GM21515 (cell line): ENCODE results near the gene AQP12B.

Experiments used
- ATAC-seq: cut with Tn5 transposase; IDR thresholded peaks from one replicate; pipeline ENCODE4 v1.9.1; 2021; ENCODE audit not compliant: unreplicated experiment

Gene AQP12B

GRCh38 chr2:240718896-240719490 is 36.3 kb upstream of the AQP12B start:
- no peak for ATAC-seq

DNA sequence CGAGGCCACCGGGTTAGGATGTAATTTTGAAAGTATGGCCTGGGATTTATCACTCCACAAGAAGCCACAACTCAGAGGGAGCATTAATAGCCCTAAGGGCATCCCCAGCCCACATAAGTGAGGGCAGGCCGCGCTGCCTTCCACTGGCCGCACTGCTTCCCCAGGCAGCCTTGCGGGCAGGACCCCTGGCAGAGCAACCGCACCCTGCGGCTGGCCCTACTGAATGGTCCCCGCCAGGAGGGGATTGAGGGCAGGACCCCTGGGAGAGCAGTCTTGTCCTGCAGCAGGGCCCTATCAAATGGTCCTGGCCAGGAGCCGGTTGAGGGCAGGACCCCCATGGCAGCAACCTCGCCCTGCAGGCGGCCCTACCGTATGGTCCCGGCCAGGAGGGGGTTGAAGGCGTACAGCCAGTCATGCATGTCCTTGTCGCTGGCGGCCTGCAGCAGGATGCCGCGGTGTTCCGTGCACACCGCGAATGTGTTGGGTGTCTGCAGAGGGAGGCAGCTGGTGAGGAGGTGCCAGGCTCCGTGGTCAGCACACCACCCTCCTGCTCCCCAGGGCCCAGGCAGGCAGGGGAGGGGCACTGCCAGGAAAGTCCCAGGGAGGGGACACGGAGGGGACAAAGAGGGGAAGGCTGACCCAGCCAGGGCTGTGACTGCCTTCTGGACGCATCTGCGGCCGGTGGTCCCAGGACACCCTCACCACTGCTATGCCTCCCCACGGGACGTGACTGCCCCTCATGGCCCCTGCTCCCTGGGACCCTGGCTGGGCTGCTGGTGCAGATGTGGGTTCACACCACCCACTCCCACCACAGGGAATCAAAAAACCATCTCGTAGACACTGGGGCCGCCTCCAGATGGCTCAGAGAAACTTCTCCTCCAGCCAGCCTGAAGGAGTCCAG is 35.2 kb upstream of the AQP12B start:
- no peak for ATAC-seq

DNA sequence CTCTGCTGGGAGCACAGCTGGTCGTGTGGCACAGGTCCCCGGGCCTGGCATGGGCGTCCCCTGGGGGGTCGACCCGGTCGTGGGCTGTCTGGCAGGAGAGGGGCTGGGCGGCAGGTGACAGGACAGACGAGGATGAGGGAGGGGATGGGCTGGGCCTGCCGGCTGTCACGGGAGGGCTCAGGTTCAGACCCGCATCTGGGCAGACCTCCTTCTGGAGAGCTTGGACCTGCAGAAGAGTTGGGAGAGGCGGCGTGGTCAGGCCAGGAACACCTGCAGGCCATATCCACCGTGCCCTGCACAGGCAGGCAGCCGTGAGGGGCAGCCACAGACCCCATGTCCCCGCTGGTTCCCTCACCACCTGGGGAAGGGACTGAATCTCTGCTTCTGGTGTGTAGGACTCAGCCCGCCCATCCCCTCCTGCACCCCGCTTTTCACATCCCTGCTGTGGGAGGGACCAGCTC is 34.5 kb upstream of the AQP12B start:
- no peak for ATAC-seq

DNA sequence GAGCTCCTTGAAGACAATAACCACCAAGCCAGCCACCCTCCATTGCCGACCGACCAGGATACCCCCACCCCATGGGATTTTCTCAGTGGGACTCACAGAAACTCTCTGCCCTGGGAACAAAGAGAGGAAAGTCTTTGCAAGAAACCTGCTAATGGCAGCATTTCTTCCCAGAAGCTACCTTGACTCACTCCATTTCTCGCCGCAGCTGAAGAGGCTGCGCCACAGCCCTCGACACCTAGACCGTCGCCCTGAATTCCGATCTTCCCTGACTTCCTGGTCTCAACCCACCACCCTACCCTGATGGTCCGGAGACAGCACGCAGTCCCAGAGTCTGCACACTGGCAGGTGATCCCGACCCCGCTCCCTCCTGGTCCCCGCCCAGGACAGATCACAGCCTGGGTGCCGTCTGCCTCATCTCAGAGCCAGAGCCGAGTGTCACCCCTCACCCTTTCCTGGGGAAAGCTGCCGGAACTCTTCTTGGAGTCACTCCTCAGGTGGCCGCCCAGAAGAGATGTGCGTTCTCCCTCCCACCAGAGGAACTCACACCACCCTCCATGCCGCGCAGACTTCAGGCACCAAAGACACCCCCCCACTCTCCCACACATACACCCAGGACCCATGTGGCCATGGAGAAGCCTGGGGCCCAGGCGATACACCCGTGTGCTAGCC is 33.6 kb upstream of the AQP12B start:
- ATAC-seq: no peak

DNA sequence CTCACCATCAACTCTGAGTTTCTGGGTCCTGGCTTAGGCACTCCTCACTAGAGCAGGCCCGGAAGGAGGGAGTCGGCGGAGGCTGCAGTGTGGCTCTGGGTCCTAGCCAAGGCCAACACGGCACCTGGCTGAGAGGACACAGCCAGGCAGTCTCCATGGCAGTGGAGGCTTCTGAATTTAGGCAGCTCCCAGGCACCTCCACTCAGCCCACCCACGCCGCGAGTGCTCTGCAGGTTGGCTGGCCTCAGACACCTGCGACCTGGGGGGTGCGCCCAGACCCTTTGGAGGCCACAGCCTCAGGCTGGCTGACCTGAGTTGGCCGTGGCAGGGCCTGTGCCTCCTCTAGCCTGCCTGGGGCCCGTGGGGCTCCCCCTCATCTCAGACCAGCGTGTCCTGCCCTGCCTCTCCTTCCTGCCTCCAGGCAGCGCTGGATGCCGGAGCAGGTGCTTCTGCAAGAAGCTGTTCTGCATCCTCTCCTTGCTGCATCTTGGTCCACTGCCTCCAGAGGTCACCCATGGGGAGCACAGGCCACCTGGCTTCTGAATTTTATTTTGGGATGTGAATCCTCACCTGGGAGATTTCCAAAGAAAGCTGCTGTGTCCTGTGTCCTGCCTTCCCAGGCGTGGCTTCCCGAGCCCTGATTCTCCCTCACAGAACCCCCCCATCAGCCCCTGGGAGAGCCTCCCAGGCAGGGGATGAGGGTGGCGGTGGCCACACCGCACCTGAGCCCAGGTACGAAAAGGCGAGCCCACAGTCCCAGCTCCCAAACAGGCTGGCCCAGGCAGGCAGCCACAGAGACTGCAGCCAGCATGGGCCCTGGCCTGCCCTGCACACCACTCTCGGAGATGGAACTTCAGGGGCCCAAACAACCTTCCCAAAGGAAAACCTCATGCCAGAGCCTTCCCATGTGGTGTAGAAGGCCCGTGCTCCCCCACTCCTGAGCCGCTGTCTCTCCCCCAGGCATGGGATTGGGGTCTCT is 32.4 kb upstream of the AQP12B start:
- ATAC-seq: no peak

GRCh38 chr2:240713928-240714746 is 31.5 kb upstream of the AQP12B start:
- no peak for ATAC-seq

DNA sequence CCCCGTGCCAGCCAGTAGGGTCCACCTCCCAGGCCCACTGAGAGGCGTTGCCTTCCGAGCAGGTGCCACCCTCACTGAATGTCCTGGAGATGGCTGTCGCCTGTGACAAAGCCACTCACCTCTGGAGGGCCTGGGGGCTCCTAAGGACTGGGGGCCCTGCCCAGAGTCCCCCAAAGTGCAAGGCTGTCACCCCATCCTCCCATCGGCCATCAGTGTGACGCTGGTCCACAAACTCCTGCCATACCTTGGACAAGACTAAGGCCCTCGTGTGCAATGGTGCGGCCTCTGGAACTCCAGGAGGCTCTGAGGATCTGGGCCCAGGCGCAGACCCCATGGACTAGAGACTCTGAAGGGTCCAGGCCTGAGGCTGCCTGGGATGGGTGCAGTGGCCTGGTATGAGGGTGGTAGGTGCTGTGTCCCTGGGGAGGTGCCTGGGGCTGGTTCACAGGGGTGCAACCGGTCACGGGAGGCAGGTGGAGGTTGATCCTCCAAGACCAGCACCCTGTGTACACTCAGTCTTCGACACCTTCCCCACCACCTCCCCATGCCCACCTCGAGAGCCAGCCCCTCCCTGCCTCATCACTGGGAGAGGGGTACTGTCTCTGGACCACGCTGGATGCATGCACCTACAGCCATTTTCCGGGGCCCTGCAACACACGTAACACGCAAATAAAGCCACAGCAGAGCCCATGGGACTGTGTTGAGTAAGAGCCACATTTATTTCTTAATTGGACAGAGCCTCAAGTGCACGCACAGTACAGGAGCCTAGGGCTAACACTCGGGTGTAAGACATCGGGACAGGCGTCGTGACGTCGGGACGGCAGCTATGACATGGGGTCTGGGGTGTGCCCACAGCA is 30.6 kb upstream of the AQP12B start:
- no peak for ATAC-seq

- no peak for ATAC-seq
These were observed 29.4 kb upstream of the AQP12B start for GRCh38 chr2:240712121-240712520.

GRCh38 chr2:240711701-240712100 is 29.0 kb upstream of the AQP12B start:
- no peak for ATAC-seq

DNA sequence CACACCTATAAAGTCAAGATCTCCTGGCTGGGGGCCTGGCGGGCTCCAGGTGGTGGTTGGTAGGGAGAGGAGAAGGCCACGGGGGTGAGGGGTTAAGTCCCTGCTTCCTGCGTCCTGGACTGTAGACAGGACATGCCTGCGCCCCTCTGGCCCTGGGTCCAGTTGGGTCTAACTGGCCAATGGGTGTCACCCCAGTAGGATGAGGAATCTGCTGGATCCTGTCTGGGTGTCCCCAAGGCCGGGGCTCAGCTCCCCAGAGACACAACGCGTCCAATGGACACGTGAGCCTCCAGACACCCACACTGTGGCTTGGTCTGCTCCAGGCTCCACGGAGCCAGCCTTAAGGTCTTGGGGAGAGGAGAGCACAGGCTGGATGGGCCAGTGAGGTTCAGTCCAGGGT is 28.6 kb upstream of the AQP12B start:
- no peak for ATAC-seq

GRCh38 chr2:240708457-240708856 is 25.8 kb upstream of the AQP12B start:
- ATAC-seq: no peak

GRCh38 chr2:240707821-240708220 is 25.1 kb upstream of the AQP12B start:
- ATAC-seq: no peak

DNA sequence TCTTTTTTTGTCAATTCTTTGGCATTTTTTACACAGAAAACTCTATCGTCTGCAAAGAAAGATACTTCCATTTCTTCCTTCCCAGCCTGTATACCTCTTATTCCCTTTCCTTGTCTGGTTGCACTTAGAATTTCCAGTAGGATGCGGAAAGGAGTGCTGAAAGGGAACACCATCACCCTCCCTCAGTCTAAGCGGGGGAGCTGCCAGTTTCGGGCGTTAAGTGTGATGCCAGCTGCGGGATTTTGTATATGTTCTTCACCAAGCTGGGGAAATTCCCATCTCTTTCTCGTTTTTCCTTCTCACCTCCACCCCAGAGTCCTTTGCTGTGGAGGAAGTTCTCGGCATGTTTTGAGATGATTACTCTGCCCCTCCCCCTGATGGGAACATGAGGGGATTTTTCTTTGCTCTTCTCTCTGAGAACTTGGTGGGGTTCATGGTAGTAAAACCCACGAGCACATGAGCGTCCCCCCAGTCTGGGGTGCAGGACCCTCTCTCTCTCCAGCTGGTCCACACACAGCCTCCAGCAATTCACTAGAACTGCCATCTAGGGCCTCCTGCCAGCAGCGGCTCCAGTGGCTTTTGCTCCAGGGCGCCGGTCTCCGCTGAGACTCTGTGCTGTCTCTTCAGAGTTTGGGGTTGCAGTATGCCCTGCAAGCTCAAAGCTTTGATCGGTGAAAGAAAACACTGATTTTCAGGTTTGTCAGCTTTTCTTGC is 24.5 kb upstream of the AQP12B start:
- no peak for ATAC-seq

GRCh38 chr2:240705204-240705791 is 22.6 kb upstream of the AQP12B start:
- no peak for ATAC-seq

DNA sequence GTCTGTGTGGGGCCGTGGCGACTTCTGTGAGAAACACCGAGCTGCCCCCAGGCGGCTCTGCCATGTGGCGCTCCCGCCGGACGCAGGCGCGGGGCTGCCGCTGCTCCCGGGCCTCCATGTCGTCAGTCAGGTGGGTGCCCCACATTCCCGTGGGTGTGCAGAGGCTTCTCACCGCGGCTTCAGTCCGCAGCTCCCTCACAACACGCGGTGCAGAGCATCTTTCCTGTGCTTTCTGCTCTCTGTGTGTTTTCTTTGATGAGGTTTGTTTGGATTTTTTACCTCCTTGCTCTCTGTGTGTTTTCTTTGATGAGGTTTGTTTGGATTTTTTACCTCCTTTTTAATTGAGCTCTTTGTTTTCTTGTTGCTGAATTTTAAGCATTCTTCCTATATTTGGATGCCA is 22.0 kb upstream of the AQP12B start:
- no peak for ATAC-seq

GRCh38 chr2:240703417-240704341 is 21.0 kb upstream of the AQP12B start:
- ATAC-seq: no peak

GRCh38 chr2:240702640-240703011 is 19.9 kb upstream of the AQP12B start:
- ATAC-seq: no peak
